Neural cell (in vitro differentiated cells): Measurements from ENCODE around the gene TIMM22. TPM values are rescaled to one million over a fixed set of nuclear protein-coding genes. Genes with fewer than 3 reads are reported as not detected.

Experiments used
- H2AFZ ChIP-seq: fragments of 200-600, 300-800 bp; sonication (generic), shearing (Covaris generic); 2 replicates; pipeline ENCODE4 v1.6.0; 2014; ENCODE audit warnings: low read depth, mild to moderate bottlenecking, antibody characterized with exemption, low read length, moderate library complexity
- H3F3A ChIP-seq: fragments of 200-600 bp; shearing (Covaris generic); 2 replicates; pipeline ENCODE4 v1.6.1; 2016; ENCODE audit warnings: mild to moderate bottlenecking, moderate library complexity, mixed read lengths, antibody characterized with exemption, low read length; ENCODE audit not compliant: insufficient read depth, poor library complexity, severe bottlenecking
- H3K27ac ChIP-seq: fragments of 200-600, 300-800 bp; sonication (generic), shearing (Covaris generic); 2 replicates; pipeline ENCODE4 v1.5.1; 2014; ENCODE audit warnings: mild to moderate bottlenecking, low read length, moderate library complexity
- H3K27me3 ChIP-seq: fragments of 300-800, 200-600 bp; sonication (generic), shearing (Covaris generic); 2 replicates; pipeline ENCODE4 v1.6.0; 2014; ENCODE audit warnings: mild to moderate bottlenecking, low read depth, low read length, moderate library complexity; ENCODE audit not compliant: insufficient read depth
- H3K36me3 ChIP-seq: fragments of 300-800, 200-600 bp; sonication (generic), shearing (Covaris generic); 2 replicates; pipeline ENCODE4 v1.5.1; 2014; ENCODE audit warnings: mild to moderate bottlenecking, antibody characterized with exemption, low read length, moderate library complexity; ENCODE audit not compliant: insufficient read depth
- H3K4me2 ChIP-seq: fragments of 300-800, 200-600 bp; sonication (generic), shearing (Covaris generic); 2 replicates; pipeline ENCODE4 v1.6.0; 2014; ENCODE audit warnings: mild to moderate bottlenecking, low read length
- H3K4me3 ChIP-seq: fragments of 300-800, 200-600 bp; sonication (generic), shearing (Covaris generic); 2 replicates; pipeline ENCODE4 v1.5.1; 2014; ENCODE audit warnings: mild to moderate bottlenecking, low read length, moderate library complexity
- H3K79me2 ChIP-seq: fragments of 200-600 bp; shearing (Covaris generic); replicated peaks from 2 replicates; pipeline ENCODE4 v1.6.0; 2014; ENCODE audit warnings: mild to moderate bottlenecking, low read length, moderate library complexity; ENCODE audit not compliant: insufficient read depth
- H3K9ac ChIP-seq: fragments of 300-800, 200-600 bp; sonication (generic), shearing (Covaris generic); 2 replicates; pipeline ENCODE4 v1.6.1; 2016; ENCODE audit warnings: mild to moderate bottlenecking, low read length, mixed read lengths
- H3K9me2 ChIP-seq: fragments of 200-600 bp; shearing (Covaris generic); 2 replicates; pipeline ENCODE4 v1.6.1; 2016; ENCODE audit warnings: mild to moderate bottlenecking, low read length, mixed read lengths; ENCODE audit not compliant: insufficient read depth
- H3K9me3 ChIP-seq: fragments of 200-600, 300-800 bp; sonication (generic), shearing (Covaris generic); 2 replicates; pipeline ENCODE4 v1.6.1; 2016; ENCODE audit warnings: mild to moderate bottlenecking, mixed run types, low read length, moderate library complexity, mixed read lengths
- H4K20me1 ChIP-seq: fragments of 200-600 bp; shearing (Covaris generic); 2 replicates; pipeline ENCODE4 v1.6.1; 2016; ENCODE audit warnings: mild to moderate bottlenecking, mixed run types; ENCODE audit not compliant: insufficient read depth
- CTCF ChIP-seq: fragments of 450-650 bp; IDR thresholded peaks from 2 replicates; pipeline ENCODE4 v1.5.1; 2014; ENCODE audit warnings: antibody characterized with exemption, mild to moderate bottlenecking, moderate library complexity; ENCODE audit not compliant: poor library complexity, severe bottlenecking
- EP300 ChIP-seq: fragments of 450-650 bp; conservative IDR thresholded peaks from 2 replicates; pipeline ENCODE4 v1.6.1; 2014; ENCODE audit warnings: antibody characterized with exemption, mild to moderate bottlenecking, moderate library complexity; ENCODE audit not compliant: poor library complexity, severe bottlenecking
- EZH2 ChIP-seq: fragments of 200-600, 300-800 bp; shearing (Covaris generic), sonication (generic); IDR thresholded peaks from 2 replicates; pipeline ENCODE4 v1.6.1; 2014; ENCODE audit warnings: antibody characterized with exemption, low read length, borderline replicate concordance, mild to moderate bottlenecking; ENCODE audit not compliant: insufficient read depth, poor library complexity, severe bottlenecking
- MXI1 ChIP-seq: fragments of 450-650 bp; conservative IDR thresholded peaks from 2 replicates; pipeline ENCODE4 v1.6.1; 2014; ENCODE audit warnings: antibody characterized with exemption, mild to moderate bottlenecking; ENCODE audit not compliant: poor library complexity, severe bottlenecking
- POLR2AphosphoS5 ChIP-seq: IDR thresholded peaks from 2 replicates; pipeline ENCODE4 v1.6.1; 2012
- RAD21 ChIP-seq: fragments of 450-650 bp; conservative IDR thresholded peaks from 2 replicates; pipeline ENCODE4 v1.6.1; 2014; ENCODE audit warnings: antibody characterized with exemption, mild to moderate bottlenecking, moderate library complexity
- SMC3 ChIP-seq: fragments of 450-650 bp; conservative IDR thresholded peaks from 2 replicates; pipeline ENCODE4 v1.6.1; 2014; ENCODE audit warnings: antibody characterized with exemption, mild to moderate bottlenecking, moderate library complexity; ENCODE audit not compliant: poor library complexity
- TAF1 ChIP-seq: IDR thresholded peaks from 2 replicates; pipeline ENCODE4 v1.6.1; 2012; ENCODE audit warnings: low read depth
- polyA plus RNA-seq: library from polyadenylated mRNA; depleted of rRNA; stranded (reverse); fragments of >200 nt; gene quantifications from 2 replicates; pipeline ENCODE4 v1.2.3, GENCODE V29; 2014
- TF ChIP-seq, protein P1 (sequence below): IDR thresholded peaks from 2 replicates; pipeline ENCODE4 v1.6.1; 2012; ENCODE audit warnings: borderline replicate concordance

Gene TIMM22
- polyA plus RNA-seq, 1 donor from 2014 or later: 16.7 TPM

DNA sequence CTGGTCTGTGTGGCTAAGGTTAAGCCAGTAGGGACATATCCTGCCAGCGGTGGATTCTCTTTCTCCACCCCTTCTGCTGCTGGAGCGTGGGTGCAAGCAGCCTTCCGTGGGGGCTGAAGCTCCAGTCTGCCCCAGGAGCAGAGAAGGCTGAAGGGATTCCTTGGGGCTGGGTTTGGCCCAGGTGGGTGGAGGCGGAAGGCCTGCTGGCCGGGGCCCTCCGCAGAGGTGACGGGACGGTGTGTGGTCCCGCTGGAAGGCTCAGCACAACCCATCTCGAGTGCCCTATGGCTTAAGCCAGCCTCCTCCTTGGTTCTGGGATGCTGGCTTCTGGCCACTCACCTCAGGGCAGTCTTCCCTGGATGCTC is 13.1 kb downstream of the TIMM22 start:
- TF ChIP-seq TAF1: no peak
- no peak for TF ChIP-seq RAD21
- no peak for TF ChIP-seq SMC3
- no peak for TF ChIP-seq CTCF
- TF ChIP-seq EZH2: no peak
- TF ChIP-seq, protein P1, sequence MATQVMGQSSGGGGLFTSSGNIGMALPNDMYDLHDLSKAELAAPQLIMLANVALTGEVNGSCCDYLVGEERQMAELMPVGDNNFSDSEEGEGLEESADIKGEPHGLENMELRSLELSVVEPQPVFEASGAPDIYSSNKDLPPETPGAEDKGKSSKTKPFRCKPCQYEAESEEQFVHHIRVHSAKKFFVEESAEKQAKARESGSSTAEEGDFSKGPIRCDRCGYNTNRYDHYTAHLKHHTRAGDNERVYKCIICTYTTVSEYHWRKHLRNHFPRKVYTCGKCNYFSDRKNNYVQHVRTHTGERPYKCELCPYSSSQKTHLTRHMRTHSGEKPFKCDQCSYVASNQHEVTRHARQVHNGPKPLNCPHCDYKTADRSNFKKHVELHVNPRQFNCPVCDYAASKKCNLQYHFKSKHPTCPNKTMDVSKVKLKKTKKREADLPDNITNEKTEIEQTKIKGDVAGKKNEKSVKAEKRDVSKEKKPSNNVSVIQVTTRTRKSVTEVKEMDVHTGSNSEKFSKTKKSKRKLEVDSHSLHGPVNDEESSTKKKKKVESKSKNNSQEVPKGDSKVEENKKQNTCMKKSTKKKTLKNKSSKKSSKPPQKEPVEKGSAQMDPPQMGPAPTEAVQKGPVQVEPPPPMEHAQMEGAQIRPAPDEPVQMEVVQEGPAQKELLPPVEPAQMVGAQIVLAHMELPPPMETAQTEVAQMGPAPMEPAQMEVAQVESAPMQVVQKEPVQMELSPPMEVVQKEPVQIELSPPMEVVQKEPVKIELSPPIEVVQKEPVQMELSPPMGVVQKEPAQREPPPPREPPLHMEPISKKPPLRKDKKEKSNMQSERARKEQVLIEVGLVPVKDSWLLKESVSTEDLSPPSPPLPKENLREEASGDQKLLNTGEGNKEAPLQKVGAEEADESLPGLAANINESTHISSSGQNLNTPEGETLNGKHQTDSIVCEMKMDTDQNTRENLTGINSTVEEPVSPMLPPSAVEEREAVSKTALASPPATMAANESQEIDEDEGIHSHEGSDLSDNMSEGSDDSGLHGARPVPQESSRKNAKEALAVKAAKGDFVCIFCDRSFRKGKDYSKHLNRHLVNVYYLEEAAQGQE: no peak
- no peak for TF ChIP-seq POLR2AphosphoS5
- no peak for TF ChIP-seq EP300
- TF ChIP-seq MXI1: no peak
- Histone ChIP-seq H3K9ac (no peak overlapping the region), H3K36me3 (no peaks in the 10 kb centered on the region), H3K79me2 (no peaks in the 10 kb centered on the region), H3K9me2 (no peaks in the 10 kb centered on the region), H4K20me1 (no peaks in the 10 kb centered on the region), H3K4me3 (no peak overlapping the region), H3K27me3 (no peaks in the 10 kb centered on the region), H3K4me2 (no peak overlapping the region), H3F3A (no peaks in the 10 kb centered on the region), H3K9me3 (no peaks in the 10 kb centered on the region), H2AFZ (no peak overlapping the region), H3K27ac (no peak overlapping the region)

DNA sequence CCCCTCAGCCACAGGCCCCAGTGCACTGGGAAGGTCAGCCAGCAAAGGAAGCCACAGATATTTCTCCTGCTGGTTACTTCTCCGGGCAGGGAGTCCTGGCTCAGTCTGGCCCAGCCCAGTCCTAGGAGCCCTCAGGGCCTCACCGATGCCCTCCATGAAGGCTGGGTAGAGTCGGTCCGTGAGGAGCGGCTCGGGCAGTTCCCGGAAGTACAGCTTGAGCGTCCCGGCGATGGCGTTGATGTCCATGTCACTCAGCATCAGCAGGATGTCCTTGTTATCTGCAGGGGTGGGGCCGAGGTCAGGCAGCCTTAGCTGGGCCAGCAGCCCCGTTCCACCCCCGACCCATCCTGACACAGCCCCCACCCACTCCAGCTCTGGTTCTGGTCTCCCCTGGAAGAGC is 13.7 kb downstream of the TIMM22 start:
- no peak overlapping the region for H2AFZ ChIP-seq
- no peaks in the 10 kb centered on the region for H3K27me3 ChIP-seq
- no peaks in the 10 kb centered on the region for H3K36me3 ChIP-seq
- no peaks in the 10 kb centered on the region for H3F3A ChIP-seq
- H3K9me3 ChIP-seq: no peaks in the 10 kb centered on the region
- no peaks in the 10 kb centered on the region for H4K20me1 ChIP-seq
- no peak overlapping the region for H3K27ac ChIP-seq
- no peaks in the 10 kb centered on the region for H3K79me2 ChIP-seq
- H3K9me2 ChIP-seq: no peaks in the 10 kb centered on the region
- TF ChIP-seq RAD21 (no peak), SMC3 (no peak), EZH2 (no peak), POLR2AphosphoS5 (no peak), MXI1 (no peak), CTCF (no peak), TAF1 (no peak), EP300 (no peak)
- TF ChIP-seq, protein P1: no peak
- no peak overlapping the region for H3K4me2 ChIP-seq
- no peak overlapping the region for H3K9ac ChIP-seq
- H3K4me3 ChIP-seq: no peak overlapping the region
